GM11168 (cell line): Measurements from ENCODE around the gene POU5F1.
"Not testable (repeated sequence)": the region's sequence is repeated elsewhere in the genome, so short reads cannot be mapped to it uniquely, and the experiment has no call there.

Source experiments
- in situ Hi-C: fragments of 300-500 bp; cut with MboI; formaldehyde crosslinking; loops from one replicate; pipeline ENCODE4 v1.12.0; 2022; ENCODE audit warnings: low sequenced_read_pairs; ENCODE audit not compliant: unreplicated experiment

The POU5F1 gene

GRCh38 chr6:31193206-31193605 is 22.7 kb upstream of the POU5F1 start:
- in situ Hi-C loops, result loop anchor here (5.0 to 10.0 kb wide), 2 partner anchors 56 to 252 kb away; partner anchors contain the start of gene PSORS1C2

DNA sequence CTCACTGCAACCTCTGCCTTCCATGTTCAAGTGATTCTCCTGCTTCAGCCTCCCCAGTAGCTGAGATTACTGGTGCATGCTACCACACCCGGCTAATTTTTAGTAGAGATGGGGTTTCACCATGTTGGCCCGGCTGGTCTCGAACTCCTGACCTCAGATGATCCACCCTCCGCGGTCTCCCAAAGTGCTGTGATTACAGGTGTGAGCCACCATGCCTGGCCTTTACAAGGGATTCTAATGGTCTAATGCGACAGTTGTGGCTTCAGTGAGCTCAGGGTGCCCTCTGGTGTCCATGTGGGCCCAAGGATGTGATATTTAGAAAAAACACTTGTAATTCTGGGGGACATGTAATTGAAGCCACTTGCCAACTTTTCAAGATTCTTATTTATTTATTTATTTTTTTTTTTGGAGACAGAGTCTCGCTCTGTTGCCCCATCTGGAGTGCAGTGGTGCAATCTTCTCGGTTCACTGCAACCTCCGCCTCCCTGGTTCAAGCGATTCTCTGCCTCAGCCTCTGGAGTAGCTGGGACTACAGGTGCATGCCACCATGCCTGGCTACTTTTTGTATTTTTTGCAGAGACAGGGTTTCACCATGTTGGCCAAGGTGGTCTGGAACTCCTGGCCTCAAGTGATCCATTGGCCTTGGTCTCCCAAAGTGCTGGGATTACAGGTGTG is 22.1 kb upstream of the POU5F1 start:
- in situ Hi-C loops, result loop anchor here (5.0 to 10.0 kb wide), 2 partner anchors 55 to 252 kb away; partner anchors contain the start of gene PSORS1C2

DNA sequence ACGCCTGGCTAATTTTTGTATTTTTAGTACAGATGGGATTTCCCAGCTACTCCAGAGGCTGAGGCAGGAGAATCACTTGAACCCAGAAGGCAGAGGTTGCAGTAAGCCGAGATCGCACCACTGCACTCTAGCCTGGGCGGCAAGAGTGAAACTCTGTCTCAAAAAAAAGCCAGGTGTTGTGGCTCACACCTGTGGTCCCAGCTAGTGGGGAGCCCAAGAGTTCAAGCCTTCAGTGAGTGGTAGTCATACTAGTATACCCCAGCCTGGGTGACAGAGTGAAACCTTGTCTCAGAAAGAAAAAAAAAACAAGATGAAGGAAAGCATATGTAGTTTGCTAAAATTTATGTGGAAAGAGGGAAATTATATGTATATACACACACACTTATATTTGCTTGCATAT is 20.0 kb upstream of the POU5F1 start:
- in situ Hi-C loops, result loop anchor here (5.0 to 10.0 kb wide), 2 partner anchors 53 to 254 kb away; partner anchors contain the start of gene PSORS1C2

DNA sequence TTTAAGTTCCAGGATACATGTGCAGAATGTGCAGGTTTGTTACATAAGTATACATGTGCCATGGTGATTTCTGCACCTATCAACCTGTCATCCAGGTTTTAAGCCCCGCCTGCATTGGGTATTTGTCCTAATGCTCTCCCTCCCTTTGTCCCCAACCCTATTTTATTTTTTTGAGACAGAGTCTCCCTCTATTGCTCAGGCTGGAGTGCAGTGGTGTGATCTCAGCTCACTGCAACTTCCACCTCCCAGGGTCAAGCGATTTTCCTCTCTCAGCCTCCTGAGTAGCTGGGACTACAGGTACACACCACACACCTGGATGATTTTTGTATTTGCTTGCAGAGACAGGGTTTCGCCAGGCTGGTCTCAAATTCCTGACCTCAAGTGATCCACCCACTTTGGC is 18.7 kb upstream of the POU5F1 start:
- in situ Hi-C loops, result not testable (repeated sequence)

- in situ Hi-C loops, result no loop called here
Measured at GRCh38 chr6:31187780-31188194, 17.3 kb upstream of the POU5F1 start.

DNA sequence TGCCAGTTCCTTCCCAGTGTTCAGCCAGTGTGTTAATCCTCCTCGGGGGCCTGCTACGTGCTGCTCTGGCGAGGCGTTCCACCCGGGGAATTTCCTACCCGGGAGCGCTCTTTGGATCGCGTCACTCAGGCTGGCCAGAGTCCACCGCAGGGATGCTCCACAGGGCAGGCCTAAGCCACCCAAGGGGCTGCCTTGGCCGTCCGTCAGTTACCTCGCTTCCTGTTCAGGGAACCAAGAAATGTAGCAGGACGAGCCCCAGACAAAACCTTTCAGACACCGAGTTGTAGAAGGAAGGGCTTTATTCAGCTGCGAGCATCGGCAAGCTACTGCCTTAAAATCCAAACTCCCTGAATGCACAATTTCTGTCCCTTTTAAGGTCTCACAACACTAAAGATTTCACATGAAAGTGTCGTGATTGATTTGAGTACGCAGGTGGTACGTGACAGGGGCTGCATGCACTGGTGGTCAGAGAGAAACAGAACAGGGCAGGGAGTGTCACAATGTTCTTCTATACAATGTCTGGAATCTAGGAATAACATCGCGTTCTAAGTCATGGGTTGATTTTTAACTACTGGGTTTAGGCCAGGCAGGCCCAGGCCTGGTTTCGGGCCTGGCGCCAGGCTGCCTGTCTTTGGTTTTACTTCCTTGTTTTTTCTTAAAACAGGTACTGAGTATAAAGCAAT is 15.7 kb upstream of the POU5F1 start:
- in situ Hi-C loops, result no loop called here

DNA sequence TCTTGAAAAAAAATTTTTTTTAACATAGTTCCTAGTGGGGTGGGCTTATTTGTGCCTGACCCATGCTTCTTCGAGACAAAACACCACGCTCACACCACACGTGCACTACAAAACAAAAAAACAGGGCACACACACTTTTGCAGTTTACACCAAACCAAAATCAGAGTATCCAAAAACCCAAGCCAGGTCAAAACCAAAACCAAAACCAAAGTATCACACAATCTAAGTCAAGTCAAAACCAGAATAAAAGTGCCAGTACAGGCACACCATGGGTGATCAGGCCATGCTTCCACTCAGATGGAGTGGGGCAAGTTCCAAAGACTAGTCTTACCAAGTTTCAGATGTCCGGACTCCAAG is 15.2 kb upstream of the POU5F1 start:
- in situ Hi-C loops, result not testable (repeated sequence)

DNA sequence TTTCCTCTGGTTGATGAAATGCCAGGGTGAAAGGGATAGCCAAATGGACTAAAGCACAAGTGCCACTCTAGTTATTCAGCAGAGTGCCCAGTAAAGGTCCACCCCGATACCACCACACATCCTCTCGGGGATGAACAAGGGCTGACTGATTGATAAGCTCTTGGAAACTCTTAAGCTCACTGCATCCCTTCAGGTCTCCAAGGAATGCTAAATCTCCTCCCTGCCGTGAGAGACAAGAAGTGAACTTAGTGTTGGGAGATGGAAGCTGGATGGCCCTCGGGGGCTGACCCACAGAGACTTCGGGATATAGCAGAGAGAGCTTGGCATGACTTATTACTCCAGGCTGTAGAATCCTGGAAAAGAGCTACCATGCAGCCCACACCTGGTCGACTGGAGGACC is 13.4 kb upstream of the POU5F1 start:
- in situ Hi-C loops, result not testable (repeated sequence)

- in situ Hi-C loops, result not testable (repeated sequence)
Measured at GRCh38 chr6:31183287-31183686, 12.8 kb upstream of the POU5F1 start.

DNA sequence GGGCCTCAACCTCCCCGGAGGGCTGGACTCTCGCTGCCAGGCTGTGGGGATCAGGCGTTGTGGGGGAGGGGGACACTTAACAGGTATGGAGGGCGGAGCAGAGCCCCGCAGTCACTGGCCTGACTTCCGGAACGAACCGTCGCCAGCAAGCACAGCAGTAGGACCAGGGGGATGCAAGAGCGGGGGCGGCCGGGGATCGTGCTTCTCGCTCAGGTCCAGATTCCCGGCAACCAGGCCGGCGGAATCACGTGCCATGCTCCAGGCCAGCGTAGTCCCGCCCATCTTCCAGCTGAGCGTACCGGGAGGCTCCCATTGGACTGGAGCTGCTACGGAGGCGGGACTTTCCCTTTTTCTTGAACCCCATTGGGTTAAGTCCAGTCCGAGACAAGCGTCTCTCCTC is 10.0 kb upstream of the POU5F1 start:
- in situ Hi-C loops, result no loop called here

DNA sequence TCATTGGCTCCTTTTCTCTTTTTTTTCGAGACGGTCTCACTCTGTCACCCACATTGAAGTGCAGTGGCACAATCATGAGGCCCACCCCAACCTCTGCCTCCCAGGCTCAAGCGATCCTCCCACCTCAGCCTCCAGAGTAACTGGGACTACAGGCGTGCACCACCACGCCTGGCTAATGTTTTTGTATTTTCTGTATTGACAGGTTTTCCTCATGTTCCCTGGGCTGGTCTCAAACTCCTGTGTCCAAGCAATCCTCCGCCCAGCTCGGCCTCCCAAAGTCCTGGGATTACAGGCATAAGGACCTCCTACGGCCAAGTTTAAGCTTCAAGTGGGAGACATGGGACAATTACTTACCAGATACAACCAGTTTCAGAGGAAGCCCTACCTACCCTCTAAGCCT is 9.4 kb upstream of the POU5F1 start:
- in situ Hi-C loops, result no loop called here

GRCh38 chr6:31179042-31179386 is 8.5 kb upstream of the POU5F1 start:
- in situ Hi-C loops, result no loop called here

GRCh38 chr6:31178143-31179041 is 7.9 kb upstream of the POU5F1 start:
- in situ Hi-C loops, result no loop called here

GRCh38 chr6:31175971-31176370 is 5.5 kb upstream of the POU5F1 start:
- in situ Hi-C loops, result no loop called here

- in situ Hi-C loops, result no loop called here
Measured at GRCh38 chr6:31174378-31174777, 3.9 kb upstream of the POU5F1 start.

- in situ Hi-C loops, result no loop called here
Measured at GRCh38 chr6:31173406-31173805, 2.9 kb upstream of the POU5F1 start.

GRCh38 chr6:31172973-31173384 is 2.5 kb upstream of the POU5F1 start:
- in situ Hi-C loops, result no loop called here

DNA sequence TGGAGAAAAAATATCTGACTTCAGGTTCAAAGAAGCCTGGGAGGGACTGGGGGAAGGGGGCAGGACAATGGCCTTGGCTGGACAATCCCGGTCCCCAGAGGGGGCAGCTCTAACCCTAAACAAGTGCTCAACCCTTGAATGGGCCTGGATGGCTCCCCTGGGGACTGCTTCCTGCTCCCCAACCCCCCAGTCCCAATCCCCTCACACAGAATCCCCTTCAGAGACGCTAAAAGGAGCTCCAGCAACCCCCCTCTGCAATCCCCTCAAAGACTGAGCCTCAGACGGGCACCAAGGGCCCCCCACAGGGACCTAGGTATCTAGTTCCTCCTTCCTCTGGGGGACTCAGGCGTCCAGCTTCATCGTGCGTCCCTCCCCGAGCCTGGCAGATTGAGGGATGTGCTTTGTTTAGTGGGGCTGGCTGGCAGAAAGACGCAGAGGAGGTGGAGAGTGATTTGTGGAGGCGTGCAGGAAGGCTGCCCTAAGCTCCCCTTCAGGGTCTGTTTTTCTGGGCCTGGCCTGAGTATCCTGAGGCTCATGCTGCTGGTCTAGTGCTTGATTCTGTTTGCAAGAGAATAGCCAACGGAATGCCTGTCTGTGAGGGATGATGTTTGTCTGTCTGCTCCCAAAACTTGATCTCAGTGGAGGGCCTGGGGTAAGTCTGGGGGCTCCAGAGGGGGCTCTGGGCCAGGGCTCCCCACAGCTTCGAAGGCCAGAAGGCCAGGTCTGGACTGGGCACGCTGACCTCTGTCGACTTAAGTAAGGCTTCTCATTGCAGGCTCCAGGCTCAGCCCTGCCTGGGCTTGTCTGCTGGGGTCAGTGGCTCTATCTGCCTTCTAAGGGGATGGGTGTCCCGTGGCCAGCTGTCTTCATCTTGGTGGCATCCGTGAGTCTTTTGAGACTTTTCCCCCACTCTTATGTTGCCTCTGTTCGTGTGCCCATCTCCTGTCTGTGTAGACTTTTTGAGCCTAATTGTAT is 1.7 kb upstream of the POU5F1 start:
- in situ Hi-C loops, result no loop called here

- in situ Hi-C loops, result no loop called here
Measured at GRCh38 chr6:31170987-31171671, 647 bp upstream of the POU5F1 start.
